ENCODE measurements around the gene NUPR2.
A peak's percentile ranks its signal among the peaks of the same experiment; 100 is the strongest.
"Not testable (repeated sequence)": the region's sequence is repeated elsewhere in the genome, so short reads cannot be mapped to it uniquely, and the experiment has no call there.

The NUPR2 gene, protein sequence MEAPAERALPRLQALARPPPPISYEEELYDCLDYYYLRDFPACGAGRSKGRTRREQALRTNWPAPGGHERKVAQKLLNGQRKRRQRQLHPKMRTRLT

DNA sequence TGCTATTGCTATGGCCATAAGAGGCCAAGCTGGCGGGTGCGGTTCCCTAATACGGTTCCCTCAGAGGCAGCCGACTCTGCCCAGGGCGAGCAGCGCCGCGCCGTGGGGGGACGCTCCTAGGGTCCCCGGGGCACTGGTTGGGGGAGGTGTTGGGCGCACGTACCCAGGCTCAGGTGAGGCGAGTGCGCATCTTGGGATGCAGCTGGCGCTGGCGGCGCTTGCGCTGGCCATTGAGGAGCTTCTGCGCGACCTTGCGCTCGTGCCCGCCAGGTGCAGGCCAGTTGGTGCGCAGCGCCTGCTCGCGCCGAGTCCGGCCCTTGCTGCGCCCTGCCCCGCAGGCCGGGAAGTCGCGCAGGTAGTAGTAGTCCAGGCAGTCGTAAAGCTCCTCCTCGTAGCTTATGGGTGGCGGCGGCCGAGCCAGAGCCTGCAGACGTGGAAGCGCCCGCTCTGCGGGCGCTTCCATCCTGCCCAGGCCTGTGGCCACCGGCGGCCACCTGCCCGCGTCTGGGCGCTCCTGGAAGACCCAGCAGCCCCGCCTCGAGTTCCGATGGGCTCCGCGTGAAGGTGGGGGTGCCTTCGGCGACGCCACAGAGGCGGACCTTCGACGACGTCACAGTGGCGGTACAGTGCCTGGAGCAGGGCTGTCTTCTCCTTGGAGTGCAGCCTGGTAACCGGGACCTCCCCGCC lies at the start of gene NUPR2:
Gene NUPR2 (minus strand): TSS at position 566 of the 687 bp plus-strand sequence. CDS start 103 bp downstream, at position 463.
- no peak for DNase-seq

DNA sequence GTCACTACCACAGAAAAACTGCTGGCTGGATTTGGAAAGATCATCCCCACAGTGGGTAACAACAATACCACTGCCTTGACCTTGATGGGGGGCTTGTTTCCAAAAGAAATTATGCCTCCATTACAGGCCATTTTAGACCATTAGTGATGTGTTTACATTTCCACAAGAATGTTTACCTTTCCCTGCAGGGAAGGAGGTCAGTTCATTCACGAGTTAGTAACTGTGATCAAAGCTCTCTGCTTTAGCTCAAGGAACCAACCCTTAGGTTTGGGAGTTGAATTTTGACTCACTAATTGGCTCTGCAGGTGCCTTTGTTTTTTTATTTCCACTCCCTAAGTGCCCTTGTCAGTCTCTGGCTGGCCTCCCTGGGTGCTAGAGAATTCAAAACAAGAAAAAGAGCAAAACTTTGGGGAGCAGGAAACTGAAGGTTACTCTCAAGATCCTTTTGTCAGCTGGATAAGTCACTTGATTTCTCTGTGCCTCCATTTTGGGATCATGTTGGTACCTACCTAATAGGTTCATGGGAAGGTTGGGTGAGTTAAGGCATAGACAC lies 41.1 kb upstream of the NUPR2 start:
- no peak for DNase-seq

DNA sequence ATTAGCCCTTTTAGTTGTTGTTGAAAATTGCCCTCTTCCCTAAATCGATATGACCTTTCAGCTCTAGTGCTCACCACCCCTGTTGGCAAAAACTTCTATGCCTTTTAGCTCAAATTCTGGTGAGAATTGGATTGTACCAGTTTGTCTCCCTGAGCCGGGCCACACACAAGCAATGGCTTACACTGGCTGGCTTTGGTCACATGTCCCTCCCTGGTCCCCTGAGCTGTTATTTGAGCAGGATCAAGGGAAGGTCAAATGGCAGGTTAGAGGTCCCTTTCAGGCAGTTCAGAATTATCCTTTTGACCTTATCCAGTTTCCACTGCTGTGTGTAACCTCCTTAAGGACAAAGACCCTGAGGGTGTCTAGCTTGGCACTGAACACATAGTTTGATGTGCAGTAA lies 14.8 kb upstream of the NUPR2 start:
- DNase-seq: not testable (repeated sequence)

DNA sequence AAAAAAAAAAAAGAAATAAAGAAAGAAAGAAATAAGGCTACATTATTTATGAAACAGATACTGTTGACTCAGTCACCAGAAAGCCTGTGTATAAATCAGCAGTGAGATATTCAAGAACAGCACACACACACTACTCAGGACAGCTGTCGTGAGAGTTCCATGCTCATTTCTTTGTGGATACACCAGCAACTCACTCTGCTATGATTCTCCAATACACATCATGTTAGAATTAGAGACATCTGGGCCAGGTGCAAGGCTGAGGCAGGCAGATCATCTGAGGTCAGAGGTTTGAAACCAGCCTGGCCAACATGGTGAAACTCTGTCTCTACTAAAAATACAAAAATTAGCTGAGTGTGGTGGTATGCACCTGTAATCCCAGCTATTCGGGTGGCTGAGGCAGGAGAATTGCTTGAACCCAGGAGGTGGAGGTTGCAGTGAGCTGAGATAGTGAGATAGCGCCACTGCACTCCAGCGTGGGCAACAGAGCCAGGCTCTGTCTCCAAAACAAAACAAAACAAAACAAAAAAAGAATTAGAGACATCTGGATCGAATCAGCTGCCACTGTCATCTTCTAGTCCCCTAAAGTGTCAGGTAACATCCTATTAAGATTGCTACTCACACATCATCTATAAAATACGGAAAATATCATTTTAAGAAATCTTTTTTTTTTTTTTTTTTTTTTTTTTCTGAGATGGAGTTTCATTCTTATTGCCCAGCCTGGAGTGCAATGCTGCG lies 11.2 kb upstream of the NUPR2 start:
- DNase-seq: no peak

DNA sequence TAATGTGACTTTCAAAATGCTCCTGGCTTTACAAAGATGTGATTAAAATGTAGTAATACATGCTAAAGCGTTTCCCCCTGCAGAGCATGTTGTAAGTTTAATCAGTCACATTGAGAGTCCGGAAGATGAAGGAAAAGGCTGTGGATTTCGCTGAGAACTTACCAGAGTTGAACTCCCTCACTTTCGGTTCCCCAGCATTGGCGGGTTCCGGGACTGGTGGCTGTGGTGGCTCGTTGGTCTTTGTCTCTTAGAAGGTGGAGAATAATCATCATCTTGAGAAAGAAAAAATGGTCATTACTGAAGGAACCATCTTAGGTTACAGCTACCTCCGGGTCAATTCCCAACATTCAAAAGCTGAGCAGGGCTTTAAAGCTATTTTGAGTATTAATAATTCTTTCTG lies 9.6 kb upstream of the NUPR2 start:
- no peak for DNase-seq

DNA sequence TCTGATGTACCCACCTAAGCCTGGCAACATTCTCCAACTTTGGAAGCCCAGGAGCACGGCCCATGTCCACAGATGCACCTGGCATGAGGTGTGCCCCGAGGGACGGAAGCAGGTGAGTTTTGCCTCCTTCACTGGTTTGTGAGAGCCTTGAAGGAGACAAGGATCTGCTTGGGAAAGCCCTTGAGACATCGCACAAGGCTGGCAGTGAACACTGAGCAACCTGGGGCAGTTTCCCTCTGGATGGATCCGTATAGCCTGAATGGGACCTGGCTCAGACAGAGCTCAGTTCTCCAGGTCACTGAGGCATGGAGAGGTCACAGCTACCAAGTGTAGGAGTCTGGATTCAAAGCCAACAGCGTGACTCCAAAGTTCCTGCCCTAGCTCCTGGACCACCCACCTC lies 8.8 kb upstream of the NUPR2 start:
- DNase-seq: no peak

DNA sequence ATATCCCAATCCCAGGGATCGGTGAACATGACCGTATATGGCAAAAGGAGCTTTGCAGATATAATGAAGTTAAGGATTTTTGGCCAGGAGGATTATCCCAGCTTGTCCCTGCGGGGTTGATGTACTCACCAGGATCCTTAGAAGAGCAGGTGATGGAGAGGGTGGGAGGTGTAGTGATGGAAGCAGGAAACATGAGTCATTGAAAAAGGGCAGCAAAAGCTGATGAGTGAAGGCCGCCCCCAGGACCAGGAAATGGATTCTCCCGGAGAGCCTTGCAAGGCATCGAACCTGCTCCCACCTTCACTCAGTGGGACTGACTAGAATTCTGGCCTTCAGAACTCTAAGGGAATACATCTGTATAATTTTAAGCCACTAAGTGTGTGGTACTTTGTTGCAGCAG lies 5.2 kb upstream of the NUPR2 start:
- DNase-seq: no peak

DNA sequence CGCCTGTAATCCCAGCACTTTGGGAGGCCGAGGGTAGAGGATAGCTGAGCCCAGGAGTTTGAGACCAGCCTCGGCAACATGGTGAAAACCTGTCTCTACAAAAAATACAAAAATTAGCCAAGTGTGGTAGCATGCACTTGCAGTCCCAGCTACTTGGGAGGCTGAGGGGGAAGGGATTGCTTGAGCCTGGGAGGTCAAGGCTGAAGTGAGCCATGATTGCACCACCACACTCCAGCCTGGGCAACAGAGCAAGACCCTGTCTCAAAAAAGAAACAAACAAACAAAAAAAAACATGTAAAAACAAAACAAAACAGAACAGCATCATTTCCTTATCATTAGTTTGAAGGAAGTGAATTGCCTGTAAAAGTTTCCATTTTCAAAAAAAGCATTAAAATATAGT lies 4.0 kb downstream of the NUPR2 start:
- DNase-seq: not testable (repeated sequence)

DNA sequence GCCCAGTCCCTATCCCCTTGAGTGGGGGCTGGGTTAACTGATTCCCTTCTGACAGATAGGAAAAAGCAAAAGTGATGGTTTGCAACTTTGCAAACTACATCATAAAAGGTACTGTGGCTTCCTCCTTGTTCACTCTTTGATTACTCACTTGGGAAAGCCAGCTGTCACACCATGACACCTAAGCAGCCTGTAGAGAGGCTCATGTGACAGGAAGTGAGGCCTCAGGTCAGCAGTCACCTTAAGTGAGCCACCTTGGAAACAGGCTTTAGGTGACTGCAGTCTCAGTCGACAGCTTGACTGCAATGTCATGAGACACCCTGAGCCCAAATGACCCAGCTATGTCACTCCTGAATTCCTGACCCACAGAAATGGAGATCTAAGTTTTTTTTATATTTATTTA lies 5.6 kb downstream of the NUPR2 start:
- DNase-seq: no peak

DNA sequence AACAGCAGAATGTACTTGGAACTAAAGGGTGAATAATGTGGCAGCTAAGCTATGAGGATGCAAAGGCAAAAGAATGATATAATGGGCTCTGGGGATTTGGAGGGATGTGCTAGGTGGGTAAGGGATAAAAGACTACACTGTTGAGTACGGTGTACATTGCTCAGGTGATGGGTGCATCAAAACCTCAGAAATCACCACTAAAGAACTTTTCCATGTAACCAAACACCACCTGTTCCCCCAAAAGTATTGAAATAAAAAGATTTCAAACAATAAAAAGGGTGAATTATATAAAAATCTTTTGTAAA lies 8.3 kb downstream of the NUPR2 start:
- no peak for DNase-seq

DNA sequence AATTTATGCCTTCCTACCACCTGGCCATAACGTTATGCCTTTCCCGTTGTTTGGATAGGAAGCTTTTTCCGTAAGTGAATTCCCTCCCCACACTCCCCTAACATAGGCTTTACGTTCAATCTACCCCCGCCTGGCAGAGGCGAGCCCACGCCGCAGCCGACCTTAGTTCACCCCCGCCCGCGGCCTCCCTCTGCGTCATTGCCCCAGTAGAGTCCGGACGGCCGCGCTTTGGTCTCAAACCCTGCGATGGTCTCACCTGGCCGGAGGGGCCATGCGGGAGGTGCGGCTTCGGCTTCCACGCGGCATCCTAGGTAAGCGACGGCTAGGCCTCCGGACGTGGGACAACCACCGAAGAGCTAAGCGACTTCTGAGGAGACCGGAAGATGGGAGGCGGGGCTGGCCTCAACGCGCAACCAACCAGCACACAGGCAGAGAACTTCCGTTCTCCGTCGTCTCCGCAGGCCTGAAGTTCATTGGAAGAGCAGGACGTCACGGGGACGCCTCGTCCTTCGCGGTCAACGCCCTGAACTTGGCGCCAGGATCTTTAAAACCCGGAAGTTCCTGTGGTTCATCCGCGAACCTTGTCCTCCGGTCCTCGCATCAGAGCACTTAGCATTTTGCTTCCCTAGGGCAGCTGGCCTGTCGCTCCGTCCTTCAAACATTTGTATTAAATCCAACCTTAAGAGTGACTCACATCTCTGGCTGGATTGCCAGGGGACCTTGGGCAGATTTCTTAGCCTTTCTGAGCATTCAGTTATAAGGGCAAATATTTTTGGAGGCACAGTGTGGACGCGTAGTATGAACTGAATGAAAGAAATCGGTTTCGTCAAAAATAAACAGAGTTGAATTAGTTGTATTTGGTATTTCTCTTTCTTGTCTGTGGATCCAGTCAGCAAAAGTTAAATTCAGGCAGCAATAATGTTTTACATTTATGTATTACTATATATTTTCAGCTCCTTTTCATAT lies 9.8 kb downstream of the NUPR2 start, which contains the start of gene CHCHD2:
Gene CHCHD2 (minus strand): TSS at position 369 of the 966 bp plus-strand sequence. CDS start 63 bp downstream, at position 306.
- DNase-seq: peak; percentile 100

DNA sequence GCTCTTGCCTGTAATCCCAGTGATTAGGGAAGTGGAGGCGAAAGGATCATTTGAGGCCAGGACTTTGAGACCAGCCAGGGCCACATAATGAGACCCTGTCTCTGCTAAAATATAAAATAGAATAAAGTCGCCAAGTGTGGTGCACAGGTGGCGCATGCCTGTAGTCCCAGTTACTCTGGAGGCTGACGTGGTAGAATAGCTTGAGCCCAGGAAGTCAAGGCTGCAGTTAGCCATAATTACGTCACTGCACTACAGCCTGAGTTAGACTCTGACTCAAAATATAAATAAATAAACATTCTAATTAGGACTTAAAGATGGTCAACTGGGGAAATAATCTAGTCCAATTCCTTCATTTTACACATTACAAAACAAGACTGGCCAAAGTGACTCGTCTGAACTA lies 10.7 kb downstream of the NUPR2 start:
- peak; percentile 63 for DNase-seq

DNA sequence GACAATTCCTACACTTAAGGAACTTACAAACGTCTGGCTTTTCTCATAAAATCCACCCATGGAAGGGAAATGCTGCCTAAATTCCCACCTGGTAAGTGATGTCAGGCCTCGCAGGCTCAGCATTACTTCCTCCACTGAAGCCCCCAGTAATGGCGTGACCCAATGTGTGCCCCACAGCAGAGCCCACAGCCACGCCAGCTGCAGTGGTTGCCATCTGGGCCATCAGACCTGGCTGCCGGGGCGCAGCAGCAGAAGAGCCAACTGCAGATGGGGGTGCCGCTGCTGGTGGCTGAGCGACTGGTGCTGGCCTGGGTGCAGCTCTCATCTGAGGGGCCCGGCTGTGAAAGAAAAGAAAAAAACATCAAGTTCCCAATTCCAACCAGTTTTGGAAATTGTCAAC lies 12.1 kb downstream of the NUPR2 start:
- not testable (repeated sequence) for DNase-seq

DNA sequence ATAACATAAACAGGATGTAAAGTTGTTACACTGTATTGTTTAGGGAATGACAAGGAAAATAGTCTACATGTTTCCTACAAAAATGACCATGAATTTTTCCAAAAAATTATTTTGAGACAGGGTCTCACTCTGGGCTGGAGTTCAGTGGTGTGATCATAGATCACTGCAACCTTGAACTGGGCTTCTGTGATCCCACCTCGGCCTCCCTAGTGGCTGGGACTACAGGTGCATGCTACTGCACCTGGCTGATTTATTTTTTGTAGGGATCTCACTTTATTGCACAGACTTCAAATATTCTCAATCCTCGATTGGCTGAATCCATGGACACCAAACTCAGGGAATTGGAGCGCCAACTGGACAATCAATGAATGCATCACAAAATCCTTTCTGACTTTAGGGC lies 16.6 kb downstream of the NUPR2 start:
- no peak for DNase-seq

DNA sequence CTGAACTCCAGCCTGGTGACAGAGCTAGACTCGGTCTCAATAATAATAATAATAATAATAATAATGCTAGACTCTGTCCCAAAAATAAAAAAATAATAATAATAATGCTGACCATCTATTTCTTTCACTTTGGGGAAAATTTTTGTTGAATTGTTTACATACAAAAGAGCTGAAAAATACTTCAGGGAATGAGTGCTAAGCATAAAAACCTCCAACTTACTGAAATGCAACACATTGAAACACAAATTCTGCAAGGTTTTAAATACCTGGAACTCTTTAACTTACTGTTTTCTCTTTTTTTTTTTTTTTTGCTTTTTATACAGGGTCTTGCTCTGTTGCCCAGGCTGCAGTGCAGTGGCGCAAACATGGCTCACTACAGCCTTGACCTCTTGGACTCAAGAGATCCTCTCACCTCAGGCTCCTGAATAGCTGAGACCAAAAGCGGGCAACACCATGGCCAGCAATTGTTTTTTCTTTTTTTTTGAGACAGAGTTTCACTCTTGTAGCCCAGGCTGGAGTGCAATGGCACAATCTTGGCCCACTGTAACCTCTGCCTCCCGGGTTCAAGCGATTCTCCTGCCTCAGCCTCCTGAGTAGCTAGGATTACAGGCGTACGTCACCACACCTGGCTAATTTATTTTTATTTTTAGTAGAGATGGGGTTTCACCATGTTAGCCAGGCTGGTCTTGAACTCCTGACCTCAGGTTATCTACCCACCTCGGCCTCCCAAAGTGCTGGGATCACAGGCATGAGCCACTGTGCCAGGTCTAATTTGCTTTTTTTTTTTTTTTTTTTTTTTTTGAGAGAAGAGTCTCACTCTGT lies 17.8 kb downstream of the NUPR2 start:
- not testable (repeated sequence) for DNase-seq

DNA sequence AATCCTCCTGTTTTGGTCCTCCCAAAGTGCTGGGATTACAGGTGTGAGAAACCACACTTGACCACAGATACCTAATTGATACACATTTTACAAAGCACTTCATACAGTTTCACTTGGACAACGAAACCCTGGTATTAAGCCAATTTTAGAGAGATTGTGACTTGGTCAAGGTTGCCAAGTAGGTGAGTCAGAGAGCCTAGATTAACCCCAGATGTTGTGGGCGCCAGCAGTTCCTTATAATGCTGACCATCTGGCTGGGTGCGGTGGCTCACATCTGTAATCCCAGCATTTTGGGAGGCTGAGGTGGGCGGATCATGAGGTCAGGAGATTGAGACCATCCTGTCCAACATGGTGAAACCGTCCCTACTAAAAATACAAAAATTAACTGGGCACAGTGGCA lies 18.5 kb downstream of the NUPR2 start:
- peak; percentile 46 for DNase-seq

DNA sequence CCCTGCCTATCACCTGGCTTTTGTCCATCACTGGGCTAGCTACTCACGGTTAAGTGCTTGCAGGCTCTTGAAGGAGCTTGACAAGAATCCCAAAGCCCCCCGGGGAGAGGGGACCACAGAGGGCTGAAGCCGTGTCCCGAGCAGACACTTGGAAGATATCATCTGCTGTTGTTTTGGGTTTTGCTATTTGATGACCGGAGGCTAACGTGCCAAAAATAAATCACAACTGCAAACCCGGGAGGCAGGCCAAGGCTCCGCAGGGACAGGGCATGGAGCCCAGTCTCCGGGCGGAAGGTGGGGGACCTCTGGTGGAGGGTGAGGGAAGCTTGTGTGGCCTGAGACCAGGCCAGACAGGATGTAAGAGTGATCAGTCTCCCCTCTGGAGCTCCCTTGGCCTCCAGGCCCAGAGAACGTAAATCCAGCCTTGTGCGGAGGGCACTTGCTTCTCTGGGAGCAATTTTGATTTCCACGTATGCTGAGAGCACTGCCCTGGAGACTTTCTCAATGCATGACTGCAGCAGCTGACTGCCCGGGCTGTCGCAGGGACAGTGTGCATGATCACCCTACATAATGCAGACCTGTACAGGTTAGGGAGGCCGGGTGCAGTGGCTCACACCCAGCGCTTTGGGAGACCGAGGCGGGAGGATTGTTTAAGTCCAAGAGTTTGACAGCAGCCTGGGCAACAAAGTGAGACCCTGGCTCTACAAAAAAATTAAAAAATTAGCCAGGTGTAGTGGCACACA lies 23.3 kb downstream of the NUPR2 start, which contains the start of gene PHKG1:
Gene PHKG1 (minus strand): TSS at position 164 of the 743 bp plus-strand sequence. CDS start 4,011 bp downstream, outside the sequence.
- no peak for DNase-seq

DNA sequence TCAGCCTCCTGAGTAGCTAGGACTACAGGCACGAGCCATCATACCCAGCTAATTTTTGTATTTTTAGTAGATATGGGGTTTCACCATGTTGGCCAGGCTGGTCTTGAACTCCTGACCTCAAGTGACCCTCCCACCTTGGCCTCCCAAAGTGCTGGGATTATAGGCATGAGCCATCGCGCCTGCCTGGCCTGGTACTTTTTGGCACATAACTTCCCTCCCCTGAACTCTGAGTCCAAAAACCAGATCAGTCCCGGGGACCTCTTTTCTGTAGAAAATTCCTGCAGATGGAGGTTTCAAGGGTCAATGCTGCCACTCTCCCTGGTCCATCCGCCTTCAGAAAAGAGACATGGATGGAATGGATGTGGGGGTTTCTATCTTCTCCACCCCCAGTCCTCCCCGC lies 23.8 kb downstream of the NUPR2 start:
- not testable (repeated sequence) for DNase-seq

DNA sequence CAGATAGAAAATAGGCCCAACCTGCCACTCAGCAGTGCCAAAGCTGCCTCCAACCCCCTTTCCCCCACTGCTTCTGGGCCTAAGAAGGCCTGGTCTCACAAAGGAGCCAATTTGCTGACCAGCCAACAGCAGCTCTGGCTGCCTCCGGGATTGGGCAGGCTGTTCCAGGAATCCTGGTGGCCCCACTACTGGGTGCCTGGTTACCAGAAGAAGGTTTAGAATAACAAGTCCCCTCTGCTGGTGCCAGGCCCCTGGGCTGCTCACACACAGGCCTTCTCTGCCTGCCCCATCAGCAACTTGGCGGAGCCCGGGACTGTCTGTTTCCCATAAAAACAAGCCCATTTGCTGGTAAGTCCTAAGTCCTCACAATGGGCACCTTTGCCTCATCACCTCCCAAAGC lies 24.6 kb downstream of the NUPR2 start:
- DNase-seq: no peak

DNA sequence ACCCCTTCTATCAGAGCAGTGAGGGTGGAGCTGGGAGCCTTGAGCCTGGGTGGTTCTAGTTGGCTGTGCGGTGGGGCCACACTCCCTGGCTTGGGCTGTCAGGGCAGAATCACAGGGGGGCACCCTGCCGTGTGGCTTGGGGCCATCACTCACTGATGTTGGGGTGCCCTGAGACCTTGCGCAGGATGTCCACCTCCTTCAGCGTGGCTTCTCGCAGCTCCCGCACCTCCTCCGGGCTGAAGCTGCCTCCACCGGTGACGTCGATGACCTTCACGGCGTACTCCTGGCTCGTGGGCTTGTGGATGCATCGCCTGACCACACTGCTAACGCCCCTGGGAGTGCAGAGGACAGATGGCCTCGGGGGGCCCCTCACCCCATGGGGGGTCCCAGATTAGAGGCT lies 28.8 kb downstream of the NUPR2 start:
- no peak for DNase-seq

DNA sequence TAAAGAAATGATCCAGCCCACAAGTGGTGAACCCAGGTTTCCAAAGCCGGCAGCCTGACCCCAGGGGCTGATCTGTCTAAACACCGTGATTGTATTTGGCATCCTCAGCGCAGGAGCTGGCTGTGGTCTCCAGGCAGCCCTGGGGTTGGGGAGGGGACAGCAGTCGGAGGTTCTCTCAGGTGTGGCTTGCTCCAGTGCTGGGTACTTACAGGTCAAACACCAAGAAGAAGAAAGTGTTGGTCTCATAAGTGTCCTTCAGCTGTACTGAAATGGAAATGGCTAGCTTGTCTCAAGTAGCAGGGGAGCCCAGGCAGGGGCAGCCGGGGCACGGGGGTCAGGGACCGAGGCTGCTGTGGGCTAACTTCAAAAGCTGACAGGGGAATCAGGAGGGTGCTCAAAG lies 29.5 kb downstream of the NUPR2 start:
- no peak for DNase-seq

All from inflammatory macrophage treated with lipopolysaccharide for 4 hours (primary cell).